K562 (cell line): ENCODE measurements around the gene HPDL. TPM values are rescaled to one million over a fixed set of nuclear protein-coding genes. Genes with fewer than 3 reads are reported as not detected.
A peak's percentile ranks its signal among the peaks of the same experiment; 100 is the strongest.

Source experiments
- BCL6 ChIP-seq: fragments of 250-450 bp; sonication (Bioruptor Pico); IDR thresholded peaks from 2 replicates; pipeline ENCODE4 v1.4.0; 2020
- CAMTA2 ChIP-seq: fragments of 250-450 bp; sonication (Bioruptor Pico); conservative IDR thresholded peaks from 2 replicates; pipeline ENCODE4 v1.5.1; 2022
- CBX3 ChIP-seq, 2 experiments: IDR thresholded peaks; 1 replicate in 1 of 2; 2 replicates in 1 of 2; pipeline ENCODE4 v1.6.1; 2012; ENCODE audit warnings: inconsistent platforms in 2 of 2, low read length in 2 of 2, borderline replicate concordance in 1 of 2, control low read depth in 1 of 2
- GTF2E2 ChIP-seq: fragments of 200-800 bp; sonication (Bioruptor generic); IDR thresholded peaks from 2 replicates; pipeline ENCODE4 v1.6.1; 2016; ENCODE audit warnings: missing genetic modification characterization, missing compliant biosample characterization
- KLF16 ChIP-seq: IDR thresholded peaks from 2 replicates; pipeline ENCODE4 v1.6.1; 2016; ENCODE audit warnings: antibody characterized with exemption
- PHB ChIP-seq: fragments of 250-450 bp; sonication (Bioruptor Pico); IDR thresholded peaks from 2 replicates; pipeline ENCODE4 v1.5.0; 2021
- RCOR1 ChIP-seq, 2 experiments: IDR thresholded peaks; 2 replicates each; pipeline ENCODE4 v1.6.1; 2012; ENCODE audit warnings: low read depth in 2 of 2, low read length in 2 of 2, borderline replicate concordance in 1 of 2, improper control_type of control experiment in 1 of 2
- SNIP1 ChIP-seq: fragments of 450-650 bp; IDR thresholded peaks from 2 replicates; pipeline ENCODE4 v1.7.1; 2017; ENCODE audit warnings: low read depth, mild to moderate bottlenecking
- TOE1 ChIP-seq, 2 experiments: fragments of 450-650 bp in 1 of 2; sonication (generic) in 1 of 2; formaldehyde crosslinking in 1 of 2; IDR thresholded peaks; 2 replicates each; pipeline versions ENCODE4 v1.7.1 to v1.8.0; 2016 to 2022; ENCODE audit warnings: borderline replicate concordance in 2 of 2, mild to moderate bottlenecking in 2 of 2, antibody characterized with exemption in 1 of 2, inconsistent platforms in 1 of 2, low read depth in 1 of 2, missing genetic modification reagents in 1 of 2, moderate library complexity in 1 of 2
- ZFP30 ChIP-seq: fragments of 250-450 bp; sonication (Bioruptor Pico); IDR thresholded peaks from 2 replicates; pipeline ENCODE4 v1.8.0; 2022; ENCODE audit warnings: moderate library complexity, mild to moderate bottlenecking, inconsistent platforms, borderline replicate concordance
- ZNF134 ChIP-seq: fragments of 250-450 bp; sonication (Bioruptor Pico); conservative IDR thresholded peaks from 2 replicates; pipeline ENCODE4 v1.4.0; 2020
- ZNF184 ChIP-seq: sonication (generic); formaldehyde crosslinking; IDR thresholded peaks from 2 replicates; pipeline ENCODE4 v1.5.0; 2020; ENCODE audit warnings: missing genetic modification reagents
- ZNF217 ChIP-seq: sonication (generic); formaldehyde crosslinking; IDR thresholded peaks from 2 replicates; pipeline ENCODE4 v1.8.0; 2022; ENCODE audit warnings: mild to moderate bottlenecking, missing genetic modification reagents
- ZNF239 ChIP-seq: fragments of 250-450 bp; sonication (Bioruptor Pico); IDR thresholded peaks from 2 replicates; pipeline ENCODE4 v1.4.0; 2020; ENCODE audit warnings: mild to moderate bottlenecking
- ZNF431 ChIP-seq: sonication (generic); formaldehyde crosslinking; IDR thresholded peaks from 2 replicates; pipeline ENCODE4 v1.8.0; 2022; ENCODE audit warnings: mild to moderate bottlenecking, missing genetic modification reagents
- ZNF79 ChIP-seq: fragments of 250-450 bp; sonication (Bioruptor Pico); IDR thresholded peaks from 2 replicates; pipeline ENCODE4 v1.4.0; 2020; ENCODE audit warnings: low read depth, mild to moderate bottlenecking, moderate library complexity
- polyA plus RNA-seq, 8 experiments: library from polyadenylated mRNA; depleted of rRNA in 4 of 8; stranded (reverse) in 5 of 8; unstranded in 3 of 8; fragments of >200 nt; fragmentation: Nextera tagmentation in 2 of 8; fragmentation: Illumina TruSeq in 1 of 8; extraction: Ambion mirVana in 2 of 8; extraction: Trizol in 1 of 8; gene quantifications; 2 replicates each; pipeline versions ENCODE4 v1.2.1 to v1.2.3, GENCODE V29; 2011 to 2014; ENCODE audit warnings: inconsistent platforms in 1 of 8, missing spikeins in 1 of 8
- total RNA-seq, 7 experiments: library from RNA; depleted of rRNA in 6 of 7; stranded (reverse); fragments of >200 nt in 6 of 7; fragmentation: Illumina TruSeq in 2 of 7; extraction: Trizol in 2 of 7; gene quantifications; 2 replicates each; pipeline versions ENCODE4 v1.2.1 to v1.2.3, GENCODE V29; 2011 to 2021; ENCODE audit warnings: low replicate concordance in 1 of 7
- TF ChIP-seq, protein P1 (sequence below): sonication (generic); formaldehyde crosslinking; IDR thresholded peaks from 2 replicates; pipeline ENCODE4 v1.8.1; 2023; ENCODE audit warnings: missing genetic modification reagents, mild to moderate bottlenecking, borderline replicate concordance
- TF ChIP-seq, protein P2 (sequence below): fragments of 250-450 bp; sonication (Bioruptor Pico); IDR thresholded peaks from 2 replicates; pipeline ENCODE4 v1.8.0; 2022; ENCODE audit warnings: inconsistent platforms
- TF ChIP-seq, protein P3 (sequence below), 2 experiments: fragments of 250-450 bp in 1 of 2; fragments of 450-650 bp in 1 of 2; sonication (Bioruptor Pico) in 1 of 2; IDR thresholded peaks; 2 replicates each; pipeline versions ENCODE4 v1.6.1 to v1.8.0; 2016 to 2021; ENCODE audit warnings: mild to moderate bottlenecking in 2 of 2, moderate library complexity in 2 of 2, missing compliant biosample characterization in 1 of 2, missing genetic modification characterization in 1 of 2

The HPDL gene
- total and polyA plus RNA-seq, 9 of the 15 experiments (the other 6 are each of a cell fraction or from before 2014, with no cell fraction given) = not detected

DNA sequence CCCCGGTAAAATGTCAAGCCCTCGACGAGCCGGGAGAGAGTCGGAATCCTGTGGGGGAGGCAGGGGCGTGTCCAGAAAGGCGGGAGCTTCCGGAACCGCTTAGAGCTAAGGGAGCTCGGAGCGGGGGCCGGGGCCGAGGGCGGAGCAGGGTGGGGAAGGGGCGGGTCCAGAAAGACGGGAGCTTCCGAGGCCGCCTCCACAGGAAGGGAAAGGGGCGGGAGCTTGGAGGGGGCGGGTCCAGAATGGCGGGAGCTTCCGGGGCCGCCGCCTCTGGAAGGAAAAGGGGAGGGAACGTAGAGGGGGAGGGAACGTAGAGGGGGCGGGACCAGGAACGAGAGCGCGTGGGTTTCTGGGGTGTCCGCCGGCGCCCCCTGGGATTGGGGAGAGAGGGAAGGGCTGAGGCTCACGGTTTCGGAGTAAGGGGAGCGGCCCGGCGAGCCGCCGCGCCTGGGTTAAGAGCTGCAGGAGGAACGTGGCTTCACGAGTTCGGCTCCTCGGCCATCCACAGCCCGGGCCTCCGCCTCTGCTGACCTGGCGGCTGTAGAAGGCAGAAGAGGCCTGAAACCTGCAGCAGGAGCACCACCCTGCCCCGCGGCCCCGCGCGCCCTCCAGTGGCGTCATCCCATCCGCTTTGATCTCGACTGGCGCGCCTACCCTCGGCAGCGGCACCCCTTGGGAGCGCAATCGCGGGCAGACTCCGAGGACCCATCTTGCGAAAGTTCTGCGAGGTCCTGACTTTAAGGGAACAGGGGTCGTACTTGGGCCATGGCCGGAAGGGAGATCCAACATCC, 23.0 kb upstream of the HPDL start (continued):
- TF ChIP-seq CAMTA2 (CRISPR knock-in tag) (0 out of 2 replicates have a peak, but pooled peaks have one; percentile 77), CBX3 (IDR thresholded peaks at IDR 0.05; ENCODE audit: borderline replicate concordance in 1 of 2, low read length in 2 of 2) (no peak), BCL6 (no peak), KLF16 (peak; percentile 77), PHB (CRISPR knock-in tag) (peak; percentile 79; the same call in 1 of the 2 replicates), RCOR1 (IDR thresholded peaks at IDR 0.05; ENCODE audit: borderline replicate concordance in 1 of 2, low read depth in 2 of 2, low read length in 2 of 2) (peak in 1 of 2 experiments; percentile 22; a peak in 1 of 4 replicates), ZNF79 (no peak), ZNF217 (no peak), GTF2E2 (tag) (no peak; the same call in none of the 2 replicates), ZNF239 (no peak; the same call in 1 of the 2 replicates), SNIP1 (no peak; the same call in 1 of the 2 replicates), ZFP30 (no peak), TOE1 (IDR thresholded peaks at IDR 0.05; ENCODE audit: borderline replicate concordance) (peak; percentile 73), TOE1 (CRISPR knock-in tag; IDR thresholded peaks at IDR 0.05; ENCODE audit: borderline replicate concordance, low read depth) (0 out of 2 replicates have a peak, but pooled peaks have one; percentile 69), ZNF184 (CRISPR knock-in tag) (no peak), ZNF431 (no peak; the same call in 1 of the 2 replicates), ZNF134 (CRISPR knock-in tag) (no peak)
- TF ChIP-seq, protein P1, sequence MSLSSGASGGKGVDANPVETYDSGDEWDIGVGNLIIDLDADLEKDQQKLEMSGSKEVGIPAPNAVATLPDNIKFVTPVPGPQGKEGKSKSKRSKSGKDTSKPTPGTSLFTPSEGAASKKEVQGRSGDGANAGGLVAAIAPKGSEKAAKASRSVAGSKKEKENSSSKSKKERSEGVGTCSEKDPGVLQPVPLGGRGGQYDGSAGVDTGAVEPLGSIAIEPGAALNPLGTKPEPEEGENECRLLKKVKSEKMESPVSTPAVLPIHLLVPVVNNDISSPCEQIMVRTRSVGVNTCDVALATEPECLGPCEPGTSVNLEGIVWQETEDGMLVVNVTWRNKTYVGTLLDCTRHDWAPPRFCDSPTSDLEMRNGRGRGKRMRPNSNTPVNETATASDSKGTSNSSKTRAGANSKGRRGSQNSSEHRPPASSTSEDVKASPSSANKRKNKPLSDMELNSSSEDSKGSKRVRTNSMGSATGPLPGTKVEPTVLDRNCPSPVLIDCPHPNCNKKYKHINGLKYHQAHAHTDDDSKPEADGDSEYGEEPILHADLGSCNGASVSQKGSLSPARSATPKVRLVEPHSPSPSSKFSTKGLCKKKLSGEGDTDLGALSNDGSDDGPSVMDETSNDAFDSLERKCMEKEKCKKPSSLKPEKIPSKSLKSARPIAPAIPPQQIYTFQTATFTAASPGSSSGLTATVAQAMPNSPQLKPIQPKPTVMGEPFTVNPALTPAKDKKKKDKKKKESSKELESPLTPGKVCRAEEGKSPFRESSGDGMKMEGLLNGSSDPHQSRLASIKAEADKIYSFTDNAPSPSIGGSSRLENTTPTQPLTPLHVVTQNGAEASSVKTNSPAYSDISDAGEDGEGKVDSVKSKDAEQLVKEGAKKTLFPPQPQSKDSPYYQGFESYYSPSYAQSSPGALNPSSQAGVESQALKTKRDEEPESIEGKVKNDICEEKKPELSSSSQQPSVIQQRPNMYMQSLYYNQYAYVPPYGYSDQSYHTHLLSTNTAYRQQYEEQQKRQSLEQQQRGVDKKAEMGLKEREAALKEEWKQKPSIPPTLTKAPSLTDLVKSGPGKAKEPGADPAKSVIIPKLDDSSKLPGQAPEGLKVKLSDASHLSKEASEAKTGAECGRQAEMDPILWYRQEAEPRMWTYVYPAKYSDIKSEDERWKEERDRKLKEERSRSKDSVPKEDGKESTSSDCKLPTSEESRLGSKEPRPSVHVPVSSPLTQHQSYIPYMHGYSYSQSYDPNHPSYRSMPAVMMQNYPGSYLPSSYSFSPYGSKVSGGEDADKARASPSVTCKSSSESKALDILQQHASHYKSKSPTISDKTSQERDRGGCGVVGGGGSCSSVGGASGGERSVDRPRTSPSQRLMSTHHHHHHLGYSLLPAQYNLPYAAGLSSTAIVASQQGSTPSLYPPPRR (CRISPR knock-in tag) = peak; percentile 75; the same call in 1 of the 2 replicates
- TF ChIP-seq, protein P2, sequence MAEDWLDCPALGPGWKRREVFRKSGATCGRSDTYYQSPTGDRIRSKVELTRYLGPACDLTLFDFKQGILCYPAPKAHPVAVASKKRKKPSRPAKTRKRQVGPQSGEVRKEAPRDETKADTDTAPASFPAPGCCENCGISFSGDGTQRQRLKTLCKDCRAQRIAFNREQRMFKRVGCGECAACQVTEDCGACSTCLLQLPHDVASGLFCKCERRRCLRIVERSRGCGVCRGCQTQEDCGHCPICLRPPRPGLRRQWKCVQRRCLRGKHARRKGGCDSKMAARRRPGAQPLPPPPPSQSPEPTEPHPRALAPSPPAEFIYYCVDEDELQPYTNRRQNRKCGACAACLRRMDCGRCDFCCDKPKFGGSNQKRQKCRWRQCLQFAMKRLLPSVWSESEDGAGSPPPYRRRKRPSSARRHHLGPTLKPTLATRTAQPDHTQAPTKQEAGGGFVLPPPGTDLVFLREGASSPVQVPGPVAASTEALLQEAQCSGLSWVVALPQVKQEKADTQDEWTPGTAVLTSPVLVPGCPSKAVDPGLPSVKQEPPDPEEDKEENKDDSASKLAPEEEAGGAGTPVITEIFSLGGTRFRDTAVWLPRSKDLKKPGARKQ = no peak
- TF ChIP-seq, protein P3, sequence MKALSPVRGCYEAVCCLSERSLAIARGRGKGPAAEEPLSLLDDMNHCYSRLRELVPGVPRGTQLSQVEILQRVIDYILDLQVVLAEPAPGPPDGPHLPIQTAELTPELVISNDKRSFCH (CRISPR knock-in tag; IDR thresholded peaks at IDR 0.05) = no peak
- TF ChIP-seq, protein P3 (tag; IDR thresholded peaks at IDR 0.05) = peak; percentile 72
